Epithelial cell of proximal tubule (primary cell): ENCODE measurements around the gene ABHD12B. TPM values are rescaled to one million over a fixed set of nuclear protein-coding genes. Genes with fewer than 3 reads are reported as not detected.

Source experiments
- DNase-seq: peaks from one replicate; pipeline ENCODE4 v3.0.0-alpha.2; 2011; ENCODE audit warnings: low read depth
- H3K4me3 ChIP-seq: 2 replicates; pipeline ENCODE4 v1.5.1; 2011; ENCODE audit warnings: low read depth, mild to moderate bottlenecking, low read length
- CTCF ChIP-seq: conservative IDR thresholded peaks from 2 replicates; pipeline ENCODE4 v1.5.1; 2012; ENCODE audit warnings: low read depth, mild to moderate bottlenecking, low read length
- total RNA-seq: library from RNA; depleted of rRNA; stranded (reverse); fragments of >200 nt; gene quantifications from 2 replicates; pipeline ENCODE4 v1.2.3, GENCODE V29; 2015

Gene ABHD12B
- total RNA-seq, 1 donor from 2014 or later = not detected

- no peak for TF ChIP-seq CTCF
- DNase-seq = peak; percentile 95
- H3K4me3 ChIP-seq = no peak overlapping the region
These were observed 48.8 kb downstream of the ABHD12B start for GRCh38 chr14:50920482-50921230.

- no peak for DNase-seq
- no peak for TF ChIP-seq CTCF
- no peak overlapping the region for H3K4me3 ChIP-seq
These were observed 51.0 kb downstream of the ABHD12B start for GRCh38 chr14:50922803-50923202.

GRCh38 chr14:50924236-50924635, 52.4 kb downstream of the ABHD12B start:
- no peak overlapping the region for H3K4me3 ChIP-seq
- TF ChIP-seq CTCF = no peak
- no peak for DNase-seq

GRCh38 chr14:50924843-50925242, 53.0 kb downstream of the ABHD12B start:
- no peak overlapping the region for H3K4me3 ChIP-seq
- DNase-seq = no peak
- no peak for TF ChIP-seq CTCF

GRCh38 chr14:50926851-50927386, 55.1 kb downstream of the ABHD12B start:
- DNase-seq = no peak
- no peak overlapping the region for H3K4me3 ChIP-seq
- no peak for TF ChIP-seq CTCF

GRCh38 chr14:50928002-50928635, 56.3 kb downstream of the ABHD12B start:
- TF ChIP-seq CTCF = no peak
- no peak for DNase-seq

More at GRCh38 chr14:50928002-50928635, 56.3 kb downstream of the ABHD12B start:
- H3K4me3 ChIP-seq = no peak overlapping the region
